ENCODE data around the gene PIGR.

GRCh38 chr1:206899717-206900116, 46.5 kb downstream of the PIGR start:
- no peak for TF ChIP-seq EZH2 (IDR thresholded peaks at IDR 0.05; ENCODE audit: borderline replicate concordance, low read depth, low read length, severe bottlenecking)
- TF ChIP-seq POLR2AphosphoS5 (IDR thresholded peaks at IDR 0.05; ENCODE audit: insufficient read depth, low read depth, low read length): no peak
- TF ChIP-seq POLR2A (IDR thresholded peaks at IDR 0.05; ENCODE audit: low read depth, low read length): no peak
- TF ChIP-seq MYC (IDR thresholded peaks at IDR 0.05; ENCODE audit: low read depth, low read length): no peak
- no peak for TF ChIP-seq CTCF (IDR thresholded peaks at IDR 0.05; ENCODE audit: extremely low read depth in 1 of 2, insufficient read depth in 1 of 2, low read depth in 1 of 2, low read length in 2 of 2)
- TF ChIP-seq FOS (IDR thresholded peaks at IDR 0.05; ENCODE audit: borderline replicate concordance, insufficient read depth, low read length): no peak
- TF ChIP-seq JUN (IDR thresholded peaks at IDR 0.05; ENCODE audit: borderline replicate concordance, insufficient read depth, insufficient read length, low read depth): no peak
- TF ChIP-seq, protein P1, sequence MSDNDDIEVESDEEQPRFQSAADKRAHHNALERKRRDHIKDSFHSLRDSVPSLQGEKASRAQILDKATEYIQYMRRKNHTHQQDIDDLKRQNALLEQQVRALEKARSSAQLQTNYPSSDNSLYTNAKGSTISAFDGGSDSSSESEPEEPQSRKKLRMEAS (IDR thresholded peaks at IDR 0.05; ENCODE audit: insufficient read depth, insufficient read length): no peak

Data from endothelial cell of umbilical vein (primary cell).